GM03348 (cell line): ENCODE data around the gene NYAP2.

Experiments
- DNase-seq: peaks from one replicate; pipeline ENCODE4 v3.0.0; 2012; ENCODE audit warnings: low spot score

Gene NYAP2

GRCh38 chr2:225559072-225559415 is 159.5 kb downstream of the NYAP2 start:
- DNase-seq: no peak

- DNase-seq: no peak
Observed at GRCh38 chr2:225566798-225567197, 167.3 kb downstream of the NYAP2 start.

GRCh38 chr2:225569995-225570394 is 170.5 kb downstream of the NYAP2 start:
- DNase-seq: no peak

GRCh38 chr2:225573603-225574002 is 174.1 kb downstream of the NYAP2 start:
- DNase-seq: no peak

- no peak for DNase-seq
Observed at GRCh38 chr2:225574582-225575138, 175.2 kb downstream of the NYAP2 start.

GRCh38 chr2:225581135-225581534 is 181.6 kb downstream of the NYAP2 start:
- DNase-seq: no peak

- DNase-seq: no peak
Observed at GRCh38 chr2:225581906-225582305, 182.4 kb downstream of the NYAP2 start.

GRCh38 chr2:225582355-225583116 is 183.0 kb downstream of the NYAP2 start:
- no peak for DNase-seq

- DNase-seq: no peak
Observed at GRCh38 chr2:225584796-225585195, 185.3 kb downstream of the NYAP2 start.

- no peak for DNase-seq
Observed at GRCh38 chr2:225590932-225591331, 191.4 kb downstream of the NYAP2 start.

- no peak for DNase-seq
Observed at GRCh38 chr2:225597911-225598310, 198.4 kb downstream of the NYAP2 start.

GRCh38 chr2:225598426-225598825 is 198.9 kb downstream of the NYAP2 start:
- no peak for DNase-seq

- no peak for DNase-seq
Observed at GRCh38 chr2:225598897-225599296, 199.4 kb downstream of the NYAP2 start.

GRCh38 chr2:225599856-225600255 is 200.3 kb downstream of the NYAP2 start:
- no peak for DNase-seq

GRCh38 chr2:225600444-225600843 is 200.9 kb downstream of the NYAP2 start:
- DNase-seq: no peak

- no peak for DNase-seq
Observed at GRCh38 chr2:225600865-225601264, 201.4 kb downstream of the NYAP2 start.

- DNase-seq: no peak
Observed at GRCh38 chr2:225602205-225602604, 202.7 kb downstream of the NYAP2 start.

GRCh38 chr2:225608136-225608535 is 208.6 kb downstream of the NYAP2 start:
- no peak for DNase-seq

GRCh38 chr2:225612636-225613035 is 213.1 kb downstream of the NYAP2 start:
- DNase-seq: no peak

GRCh38 chr2:225614915-225615314 is 215.4 kb downstream of the NYAP2 start:
- no peak for DNase-seq

- no peak for DNase-seq
Observed at GRCh38 chr2:225615514-225615913, 216.0 kb downstream of the NYAP2 start.

GRCh38 chr2:225616372-225616771 is 216.9 kb downstream of the NYAP2 start:
- DNase-seq: no peak

- DNase-seq: no peak
Observed at GRCh38 chr2:225616848-225617247, 217.3 kb downstream of the NYAP2 start.

- no peak for DNase-seq
Observed at GRCh38 chr2:225620227-225620626, 220.7 kb downstream of the NYAP2 start.
